Body of pancreas (tissue), 4 donors: Measurements from ENCODE around the gene PRKAR1A. TPM values are rescaled to one million over a fixed set of nuclear protein-coding genes. Genes with fewer than 3 reads are reported as not detected.

Source experiments
- ATAC-seq: fragments of 150-250 bp; one replicate; pipeline ENCODE4 v1.9.1; 2016
- DNase-seq, 4 donors: peaks; one replicate each; pipeline ENCODE4 v3.0.0-alpha.2; 2019
- H3K27ac ChIP-seq, 4 donors: fragments of 200-600 bp; sonication (generic); 1 replicate in 3 of 4; 2 replicates in 1 of 4; pipeline versions ENCODE4 v1.5.1 to v1.6.1; 2016 to 2019; ENCODE audit warnings: mild to moderate bottlenecking in 1 of 4, mixed read lengths in 1 of 4, moderate library complexity in 1 of 4
- H3K27me3 ChIP-seq, 2 donors: fragments of 200-600 bp; sonication (generic); one replicate each; pipeline ENCODE4 v1.6.0; 2016; ENCODE audit warnings: mild to moderate bottlenecking in 1 of 2
- H3K36me3 ChIP-seq, 2 donors: fragments of 200-600 bp; sonication (generic); replicated peaks in 1 of 2; 2 replicates each; pipeline ENCODE4 v1.5.1; 2016; ENCODE audit warnings: low read depth in 2 of 2; ENCODE audit not compliant: insufficient read depth in 1 of 2
- H3K4me1 ChIP-seq: fragments of 200-600 bp; sonication (generic); one replicate; pipeline ENCODE4 v1.6.0; 2016
- H3K4me3 ChIP-seq, 2 donors: fragments of 200-600 bp; sonication (generic); 1 replicate in 1 of 2; 2 replicates in 1 of 2; pipeline ENCODE4 v1.5.1; 2016 to 2019
- H3K9me3 ChIP-seq, 3 donors: fragments of 200-600 bp; sonication (generic); 1 replicate in 2 of 3; 2 replicates in 1 of 3; pipeline ENCODE4 v1.5.1; 2016
- POLR2A ChIP-seq, 3 donors: fragments of 450-650 bp; IDR thresholded peaks; one replicate each; pipeline ENCODE4 v1.6.1; 2016; ENCODE audit warnings: antibody characterized with exemption in 3 of 3, mild to moderate bottlenecking in 2 of 3
- WGBS, 2 donors: methylation state at CpG; one replicate each; pipeline ENCODE4 v1.1.5; 2017; 5-methylcytosine and 5-hydroxymethylcytosine counted together
- intact Hi-C: fragments of 100-400 bp; cut with DNase I; formaldehyde crosslinking; loops from one replicate; pipeline ENCODE4 v1.15.1; 2023
- total RNA-seq, 2 donors: library from RNA; depleted of rRNA; stranded (reverse); fragments of >200 nt; gene quantifications; one replicate each; pipeline ENCODE4 v1.1.0, GENCODE V29; 2016
- TF ChIP-seq, protein P1 (sequence below), 7 experiments: fragments of 450-650 bp in 4 of 7; fragments of 200-600 bp in 3 of 7; sonication (generic) in 3 of 7; IDR thresholded peaks; one replicate each; pipeline ENCODE4 v1.5.1; 2016 to 2019; ENCODE audit warnings: antibody characterized with exemption in 7 of 7

The PRKAR1A gene
- total RNA-seq, 2 donors from 2014 or later = 71.2 to 80.7 TPM

DNA sequence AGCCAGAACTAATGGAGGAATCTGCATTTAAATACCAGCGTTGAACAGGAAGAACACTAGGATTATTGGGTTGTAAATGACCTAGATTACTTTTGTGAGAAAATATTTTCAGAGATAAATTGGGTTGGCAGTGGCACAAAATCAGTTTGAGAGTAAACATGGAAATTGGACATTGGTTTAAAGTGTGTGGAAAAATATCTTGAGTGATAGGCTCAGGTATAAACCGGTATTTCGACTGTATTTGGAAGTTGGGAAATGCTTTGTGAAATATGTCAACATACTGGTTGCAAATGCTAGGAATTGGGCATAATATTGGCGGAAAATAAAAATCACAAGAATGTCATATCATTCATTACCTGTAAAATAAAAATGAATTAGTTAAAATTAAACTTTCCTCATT, 15.1 kb downstream of the PRKAR1A start:
- ATAC-seq = peak; percentile 85

DNA sequence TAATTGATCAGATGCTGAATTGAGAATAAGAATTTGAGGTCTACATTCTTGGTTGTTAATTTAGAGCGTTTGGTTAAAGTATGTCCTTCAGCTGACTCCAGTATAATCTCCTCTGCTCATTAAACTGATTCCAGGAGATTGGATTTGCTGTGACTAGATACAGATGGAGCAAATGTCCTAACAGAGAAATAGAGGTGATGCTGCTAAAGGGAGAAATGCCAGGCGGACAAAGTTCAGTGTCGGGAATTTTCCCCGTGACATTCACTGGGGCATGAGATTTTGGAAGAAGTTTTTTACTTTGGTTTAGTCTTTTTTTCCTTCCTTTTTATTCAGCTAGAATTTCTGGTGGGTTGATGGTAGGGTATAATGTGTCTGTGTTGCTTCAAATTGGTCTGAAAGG, 19.0 kb downstream of the PRKAR1A start:
- no peak overlapping the region for H3K4me3 ChIP-seq
- intact Hi-C loops = loop anchor here (10.0 kb wide), 1 partner anchor 224 kb away; no protein-coding TSS in a partner anchor
- no peak overlapping the region for H3K27ac ChIP-seq
- no peak for ATAC-seq
- no peaks in the 10 kb centered on the region for H3K27me3 ChIP-seq
- no peak for TF ChIP-seq POLR2A (IDR thresholded peaks at IDR 0.05)
- TF ChIP-seq, protein P1, sequence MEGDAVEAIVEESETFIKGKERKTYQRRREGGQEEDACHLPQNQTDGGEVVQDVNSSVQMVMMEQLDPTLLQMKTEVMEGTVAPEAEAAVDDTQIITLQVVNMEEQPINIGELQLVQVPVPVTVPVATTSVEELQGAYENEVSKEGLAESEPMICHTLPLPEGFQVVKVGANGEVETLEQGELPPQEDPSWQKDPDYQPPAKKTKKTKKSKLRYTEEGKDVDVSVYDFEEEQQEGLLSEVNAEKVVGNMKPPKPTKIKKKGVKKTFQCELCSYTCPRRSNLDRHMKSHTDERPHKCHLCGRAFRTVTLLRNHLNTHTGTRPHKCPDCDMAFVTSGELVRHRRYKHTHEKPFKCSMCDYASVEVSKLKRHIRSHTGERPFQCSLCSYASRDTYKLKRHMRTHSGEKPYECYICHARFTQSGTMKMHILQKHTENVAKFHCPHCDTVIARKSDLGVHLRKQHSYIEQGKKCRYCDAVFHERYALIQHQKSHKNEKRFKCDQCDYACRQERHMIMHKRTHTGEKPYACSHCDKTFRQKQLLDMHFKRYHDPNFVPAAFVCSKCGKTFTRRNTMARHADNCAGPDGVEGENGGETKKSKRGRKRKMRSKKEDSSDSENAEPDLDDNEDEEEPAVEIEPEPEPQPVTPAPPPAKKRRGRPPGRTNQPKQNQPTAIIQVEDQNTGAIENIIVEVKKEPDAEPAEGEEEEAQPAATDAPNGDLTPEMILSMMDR (IDR thresholded peaks at IDR 0.05) = no peak
- DNase-seq = no peak
- H3K36me3 ChIP-seq = peaks cover 12 to 28% of the 10 kb centered on the region in 2 donors
- no peaks in the 10 kb centered on the region for H3K9me3 ChIP-seq
- H3K4me1 ChIP-seq = peaks cover 23% of the 10 kb centered on the region
- WGBS, 2 donors = 84 to 90% methylated on average over 4 of the region's 4 CpGs

More for the DNA sequence above, 15.1 kb downstream of the PRKAR1A start:
- peak in 1 of 4 donors; percentile 33 for DNase-seq
- H3K4me3 ChIP-seq = no peak overlapping the region
- peak overlapping the region in 3 of 4 donors; percentile 20 to 72 (median 30) for H3K27ac ChIP-seq
- H3K9me3 ChIP-seq = no peaks in the 10 kb centered on the region
- H3K36me3 ChIP-seq = peaks cover 12 to 38% of the 10 kb centered on the region in 2 donors
- no peak for TF ChIP-seq POLR2A (IDR thresholded peaks at IDR 0.05)
- TF ChIP-seq, protein P1 (IDR thresholded peaks at IDR 0.05) = no peak
- 13 to 22% methylated on average over 4 of the region's 4 CpGs for WGBS, 2 donors
- H3K4me1 ChIP-seq = peaks cover 26% of the 10 kb centered on the region
- intact Hi-C loops = no loop called here
- no peaks in the 10 kb centered on the region for H3K27me3 ChIP-seq

GRCh38 chr17:68532826-68533225, 20.6 kb downstream of the PRKAR1A start:
- DNase-seq = no peak
- no peak for ATAC-seq
- Histone ChIP-seq H3K4me3 (no peak overlapping the region), H3K36me3 (peaks cover 12 to 36% of the 10 kb centered on the region in 2 donors), H3K4me1 (peaks cover 8% of the 10 kb centered on the region), H3K27ac (no peak overlapping the region), H3K27me3 (no peaks in the 10 kb centered on the region), H3K9me3 (no peaks in the 10 kb centered on the region)
- WGBS, 2 donors = 77 to 87% methylated on average over 3 of the region's 3 CpGs
- intact Hi-C loops = loop anchor here (10.0 kb wide), 1 partner anchor 222 kb away; no protein-coding TSS in a partner anchor
- no peak for TF ChIP-seq POLR2A (IDR thresholded peaks at IDR 0.05)
- TF ChIP-seq, protein P1 (IDR thresholded peaks at IDR 0.05) = no peak

GRCh38 chr17:68533887-68534694, 21.9 kb downstream of the PRKAR1A start:
- intact Hi-C loops = loop anchor here (10.0 kb wide), 1 partner anchor 221 kb away; no protein-coding TSS in a partner anchor
- Histone ChIP-seq H3K4me1 (no peaks in the 10 kb centered on the region), H3K4me3 (no peak overlapping the region), H3K9me3 (no peaks in the 10 kb centered on the region), H3K36me3 (peaks cover 8 to 34% of the 10 kb centered on the region in 2 donors), H3K27me3 (no peaks in the 10 kb centered on the region), H3K27ac (no peak overlapping the region)
- DNase-seq (no peak), ATAC-seq (no peak)
- TF ChIP-seq, protein P1 (IDR thresholded peaks at IDR 0.05) = peak in 5 of 7 experiments; percentile 18 to 42 (median 21)
- TF ChIP-seq POLR2A (IDR thresholded peaks at IDR 0.05) = no peak
- WGBS, 2 donors = 80 to 87% methylated on average over 6 of the region's 6 CpGs
